AG08395 (cell line): ENCODE data around the gene SLC46A3.
"Not testable (repeated sequence)": the region's sequence is repeated elsewhere in the genome, so short reads cannot be mapped to it uniquely, and the experiment has no call there.

Source experiments
- DNase-seq: peaks from one replicate; pipeline ENCODE4 v3.0.0; 2012; ENCODE audit warnings: mixed read lengths, low spot score

SLC46A3 gene

GRCh38 chr13:28730762-28731161 is 12.0 kb upstream of the SLC46A3 start:
- no peak for DNase-seq

GRCh38 chr13:28729541-28729940 is 10.8 kb upstream of the SLC46A3 start:
- no peak for DNase-seq

DNA sequence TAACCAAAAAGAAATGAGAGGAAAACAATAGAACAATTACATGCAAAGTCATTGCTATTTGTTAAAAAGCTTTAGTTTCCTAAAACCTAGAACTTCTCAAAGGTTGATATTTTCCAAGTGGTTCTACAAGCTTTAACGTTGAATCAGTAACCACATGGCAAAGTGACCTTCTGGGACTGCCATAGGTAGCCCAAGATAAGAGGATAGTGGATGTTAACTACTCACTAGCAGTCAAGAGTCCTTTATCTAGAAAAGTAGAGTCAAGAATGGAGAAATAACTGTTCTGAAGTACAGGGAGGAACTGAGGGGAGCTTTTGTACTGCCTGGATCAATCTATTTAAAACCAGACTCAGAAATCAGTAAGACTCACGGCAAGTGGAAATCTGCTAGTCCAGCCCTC is 9.9 kb upstream of the SLC46A3 start:
- DNase-seq = no peak

- DNase-seq = no peak
These were observed 6.4 kb upstream of the SLC46A3 start for GRCh38 chr13:28725046-28725610.

DNA sequence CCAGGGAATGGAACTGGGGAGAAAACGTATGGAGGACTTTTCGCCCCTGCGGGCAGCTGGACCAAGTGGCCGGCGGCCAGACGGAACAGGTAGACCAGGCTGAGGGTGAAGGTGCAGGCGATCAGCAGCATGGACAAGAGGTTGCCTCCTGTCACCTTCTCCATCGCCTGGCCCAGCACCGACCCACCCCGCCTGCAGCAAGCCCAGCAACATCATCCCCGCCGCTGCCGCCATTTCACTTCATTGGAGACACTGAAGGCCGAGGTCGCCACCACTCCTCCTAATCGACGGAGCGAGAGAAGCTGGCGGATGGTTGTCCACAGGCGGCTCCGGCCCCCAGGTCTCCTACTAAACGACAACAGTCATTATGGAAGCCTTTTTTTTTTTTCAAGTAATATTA is 5.0 kb upstream of the SLC46A3 start:
- DNase-seq = no peak

- peak; percentile 71 for DNase-seq
These were observed 671 bp upstream of the SLC46A3 start for GRCh38 chr13:28719227-28720055.

DNA sequence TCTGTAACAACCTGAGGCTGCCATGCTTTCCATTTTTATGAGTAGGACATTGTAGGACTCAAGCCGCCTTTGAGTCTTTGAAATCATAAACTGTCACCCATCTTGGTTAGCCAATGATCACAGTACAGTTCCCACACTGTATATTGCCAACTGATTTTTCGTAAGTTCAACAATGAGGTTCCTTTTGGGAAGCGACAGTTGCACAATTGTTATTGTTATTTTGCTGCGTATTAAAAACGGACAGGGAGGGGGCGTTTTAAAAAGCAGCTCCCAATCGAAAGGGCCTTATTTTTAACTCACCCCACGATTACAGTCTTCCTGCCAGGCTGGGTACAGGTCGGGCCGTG is 601 bp downstream of the SLC46A3 start:
- DNase-seq = no peak

GRCh38 chr13:28717170-28717569 is 1.6 kb downstream of the SLC46A3 start:
- DNase-seq = no peak

GRCh38 chr13:28716511-28716910 is 2.3 kb downstream of the SLC46A3 start:
- peak; percentile 17 for DNase-seq

DNA sequence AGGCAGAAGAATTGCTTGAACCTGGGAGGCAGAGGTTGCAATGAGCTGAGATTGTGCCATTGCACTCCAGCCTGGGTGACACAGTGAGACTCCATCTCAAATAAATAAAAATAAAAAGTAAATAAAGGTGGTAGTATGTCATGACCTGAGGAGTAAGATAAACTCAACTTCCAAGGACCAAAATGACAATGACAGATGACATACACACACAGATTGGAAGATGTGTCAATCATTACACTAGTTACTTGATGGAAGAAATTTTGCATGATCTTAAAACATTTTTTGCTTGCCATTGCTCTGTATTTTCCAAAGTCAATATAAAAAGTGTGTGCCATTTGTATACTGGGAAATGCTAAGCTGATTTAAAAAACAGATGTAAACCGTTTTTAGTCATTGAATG is 4.1 kb downstream of the SLC46A3 start:
- DNase-seq = no peak

GRCh38 chr13:28710161-28710560 is 8.6 kb downstream of the SLC46A3 start:
- DNase-seq = no peak

DNA sequence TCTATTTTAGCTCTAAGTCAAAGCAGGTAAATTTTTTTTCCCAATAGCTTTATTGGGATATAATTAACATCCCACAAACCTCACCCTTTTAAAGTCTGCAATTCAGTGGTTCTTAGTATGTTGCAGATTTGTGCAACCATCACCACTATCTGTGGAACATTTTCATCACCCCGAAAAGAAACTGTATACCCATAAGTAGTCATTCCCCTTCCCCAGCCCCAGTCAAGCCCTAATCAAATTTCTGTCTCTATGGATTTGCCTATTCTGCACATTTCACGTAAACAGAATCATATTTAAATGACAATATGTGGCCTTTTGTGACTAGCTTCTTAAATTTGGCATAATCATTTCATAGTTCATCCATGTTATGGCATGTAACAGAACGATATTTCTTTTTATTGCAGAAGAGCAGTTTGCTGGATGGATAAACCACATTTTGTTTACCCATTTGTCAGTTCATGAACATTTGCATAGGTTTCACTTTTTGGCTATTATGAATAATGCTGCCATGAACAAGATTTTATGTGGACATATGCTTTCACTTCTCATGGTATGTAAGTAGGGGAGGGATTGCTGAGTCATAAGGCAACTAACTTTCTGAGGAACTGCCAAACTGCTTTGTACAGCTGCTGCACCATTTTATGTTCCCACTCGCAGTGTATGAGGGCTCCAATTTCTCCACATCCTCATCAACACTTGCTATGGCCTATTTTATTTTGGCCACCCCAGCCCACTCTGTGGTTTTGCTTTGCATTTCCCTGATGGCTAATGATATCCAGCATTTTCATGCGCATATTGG is 10.9 kb downstream of the SLC46A3 start:
- DNase-seq = peak; percentile 62

DNA sequence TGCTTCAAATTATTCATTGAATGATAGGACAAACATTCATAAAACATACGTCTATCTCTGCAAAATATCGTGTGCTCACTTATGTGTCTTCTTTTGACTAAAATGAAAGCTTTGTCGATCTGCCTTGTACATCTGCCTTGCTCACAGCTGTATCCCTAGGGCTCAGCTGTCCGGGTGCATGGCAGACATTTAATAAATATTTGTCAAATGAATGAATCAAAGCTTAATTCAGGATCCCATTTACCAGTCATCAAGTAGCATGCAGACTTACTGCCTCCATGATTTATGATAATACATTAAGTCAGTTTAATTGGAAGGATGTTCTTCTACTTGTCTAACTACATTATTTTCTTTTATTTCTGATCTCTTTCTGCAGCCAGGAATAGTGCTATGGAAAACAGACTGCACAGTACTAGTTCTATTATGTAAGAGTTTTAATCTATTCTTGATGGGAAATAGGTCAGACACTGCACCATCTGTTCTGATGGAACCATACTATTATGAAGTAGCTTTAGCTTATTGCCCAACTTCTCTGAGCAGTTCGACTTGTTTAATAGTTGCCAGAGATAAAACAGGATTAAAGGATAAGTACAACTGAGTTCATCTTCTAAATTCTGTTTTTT is 13.2 kb downstream of the SLC46A3 start:
- no peak for DNase-seq

DNA sequence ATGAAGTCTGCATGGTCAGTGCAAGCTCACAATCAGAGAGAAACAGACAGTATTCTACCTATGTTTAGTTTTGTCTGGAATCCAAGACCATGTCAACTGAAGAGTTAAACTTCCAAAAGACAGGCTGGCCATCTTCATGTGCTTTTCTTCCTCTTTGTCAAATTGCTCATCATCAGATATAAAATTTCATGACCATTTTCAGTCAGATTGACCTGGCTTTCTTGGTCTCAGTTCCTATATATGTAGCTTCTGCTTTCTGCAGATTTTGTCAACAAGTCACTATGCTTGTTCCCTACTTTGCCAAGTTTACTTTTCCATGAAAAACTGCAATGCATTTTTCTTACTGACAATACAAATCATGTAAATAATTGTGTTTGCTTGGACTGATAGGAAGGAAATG is 13.9 kb downstream of the SLC46A3 start:
- no peak for DNase-seq

- DNase-seq = no peak
These were observed 14.5 kb downstream of the SLC46A3 start for GRCh38 chr13:28704282-28704681.

DNA sequence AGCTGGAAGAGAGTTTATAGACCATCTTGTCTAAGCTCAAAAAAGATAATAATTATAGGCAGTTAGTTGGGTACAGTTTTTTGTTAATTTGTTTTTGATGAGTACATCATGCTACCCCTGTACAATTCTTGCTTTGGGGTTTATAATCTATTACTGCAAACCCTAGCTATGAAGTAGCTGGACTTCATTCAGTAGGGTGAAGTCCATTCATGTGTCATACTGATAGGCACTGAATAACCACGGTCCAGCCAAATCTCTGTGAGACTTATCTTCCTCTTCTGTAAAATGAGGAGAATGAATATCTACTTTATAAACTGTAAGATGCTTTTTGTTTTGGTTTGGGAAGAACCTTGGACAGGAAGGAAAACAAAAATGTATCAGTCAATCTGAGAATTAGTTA is 19.5 kb downstream of the SLC46A3 start:
- no peak for DNase-seq

DNA sequence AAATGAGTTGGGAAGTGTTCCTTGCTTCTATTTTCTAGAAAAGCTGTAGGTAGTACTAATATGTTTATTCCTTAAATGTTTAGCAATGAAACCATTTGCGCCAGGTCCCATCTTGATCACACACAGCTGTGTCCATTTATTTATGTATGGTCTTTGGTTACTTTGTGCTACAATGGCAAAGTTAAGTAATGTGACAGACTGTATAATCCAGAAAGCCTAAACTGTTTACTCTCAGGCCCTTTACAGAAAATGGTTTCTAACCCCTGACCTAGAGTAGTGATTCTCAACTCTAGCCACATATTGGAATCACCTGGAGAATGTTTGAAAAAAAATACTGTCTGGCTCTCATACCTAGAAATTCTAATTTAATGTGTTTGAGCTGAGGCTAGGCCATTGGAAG is 21.3 kb downstream of the SLC46A3 start:
- DNase-seq = no peak

DNA sequence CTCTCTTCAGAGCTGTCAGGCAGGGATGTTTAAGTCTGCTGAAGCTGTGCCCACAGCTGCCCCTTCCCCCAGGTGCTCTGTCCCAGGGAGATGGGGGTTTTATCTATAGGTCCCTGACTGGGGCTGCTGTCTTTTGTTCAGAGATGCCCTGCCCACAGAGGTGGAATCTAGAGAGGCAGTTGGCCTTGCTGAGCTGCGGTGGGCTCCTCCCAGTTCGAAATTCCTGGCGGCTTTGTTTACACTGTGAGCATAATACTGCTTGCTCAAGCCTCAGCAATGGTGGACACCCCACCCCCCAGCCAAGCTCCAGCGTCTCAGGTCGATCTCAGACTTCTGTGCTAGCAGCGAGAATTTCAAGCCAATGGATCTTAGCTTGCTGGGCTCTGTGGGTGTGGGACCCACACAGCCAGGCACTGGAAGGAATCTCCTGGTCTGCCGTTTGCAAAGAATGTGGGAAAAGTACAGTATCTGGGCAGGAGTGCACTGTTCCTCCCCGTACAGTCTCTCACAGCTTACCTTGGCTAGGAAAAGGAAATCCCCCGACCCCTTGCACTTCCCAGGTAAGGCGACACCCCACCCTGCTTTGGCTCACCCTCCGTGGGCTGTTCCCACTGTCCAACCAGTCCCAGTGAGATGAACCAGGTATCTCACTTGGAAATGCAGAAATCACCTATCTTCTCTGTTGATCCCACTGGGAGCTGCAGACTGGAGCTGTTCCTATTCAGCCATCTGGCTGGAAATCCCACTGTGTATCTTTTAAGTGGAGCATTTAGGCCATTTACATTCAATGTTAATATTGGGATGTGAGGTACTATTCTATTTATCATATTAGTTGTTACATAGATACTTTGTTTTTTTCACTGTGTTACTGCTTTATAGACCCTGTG is 24.9 kb downstream of the SLC46A3 start:
- DNase-seq = not testable (repeated sequence)

GRCh38 chr13:28685892-28686291 is 32.9 kb downstream of the SLC46A3 start:
- DNase-seq = no peak

DNA sequence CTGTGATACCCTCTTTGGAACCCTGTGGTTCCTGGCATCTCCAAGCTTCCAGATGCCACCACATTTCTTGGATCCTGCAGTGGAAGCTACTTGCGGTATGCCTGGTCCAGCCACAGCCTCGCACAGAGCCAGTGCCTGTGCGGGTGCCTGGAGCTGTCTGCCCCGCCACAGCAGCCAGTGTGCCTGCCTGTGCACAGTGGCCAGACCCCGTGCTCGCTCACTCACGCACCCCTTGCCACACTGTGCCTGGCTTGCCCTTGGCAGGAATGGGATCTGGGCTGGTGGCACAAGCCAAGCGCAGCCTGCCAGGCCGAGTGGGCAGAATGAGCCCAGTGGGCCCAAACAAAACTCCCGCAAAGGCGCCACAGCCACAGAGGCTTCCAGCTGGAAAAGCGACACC is 33.7 kb downstream of the SLC46A3 start:
- DNase-seq = no peak

- no peak for DNase-seq
These were observed 34.5 kb downstream of the SLC46A3 start for GRCh38 chr13:28684257-28684656.

- not testable (repeated sequence) for DNase-seq
These were observed 35.6 kb downstream of the SLC46A3 start for GRCh38 chr13:28683169-28683568.
